ENCODE results near the gene NT5C1A.
A peak's percentile ranks its signal among the peaks of the same experiment; 100 is the strongest.

Gene NT5C1A

DNA sequence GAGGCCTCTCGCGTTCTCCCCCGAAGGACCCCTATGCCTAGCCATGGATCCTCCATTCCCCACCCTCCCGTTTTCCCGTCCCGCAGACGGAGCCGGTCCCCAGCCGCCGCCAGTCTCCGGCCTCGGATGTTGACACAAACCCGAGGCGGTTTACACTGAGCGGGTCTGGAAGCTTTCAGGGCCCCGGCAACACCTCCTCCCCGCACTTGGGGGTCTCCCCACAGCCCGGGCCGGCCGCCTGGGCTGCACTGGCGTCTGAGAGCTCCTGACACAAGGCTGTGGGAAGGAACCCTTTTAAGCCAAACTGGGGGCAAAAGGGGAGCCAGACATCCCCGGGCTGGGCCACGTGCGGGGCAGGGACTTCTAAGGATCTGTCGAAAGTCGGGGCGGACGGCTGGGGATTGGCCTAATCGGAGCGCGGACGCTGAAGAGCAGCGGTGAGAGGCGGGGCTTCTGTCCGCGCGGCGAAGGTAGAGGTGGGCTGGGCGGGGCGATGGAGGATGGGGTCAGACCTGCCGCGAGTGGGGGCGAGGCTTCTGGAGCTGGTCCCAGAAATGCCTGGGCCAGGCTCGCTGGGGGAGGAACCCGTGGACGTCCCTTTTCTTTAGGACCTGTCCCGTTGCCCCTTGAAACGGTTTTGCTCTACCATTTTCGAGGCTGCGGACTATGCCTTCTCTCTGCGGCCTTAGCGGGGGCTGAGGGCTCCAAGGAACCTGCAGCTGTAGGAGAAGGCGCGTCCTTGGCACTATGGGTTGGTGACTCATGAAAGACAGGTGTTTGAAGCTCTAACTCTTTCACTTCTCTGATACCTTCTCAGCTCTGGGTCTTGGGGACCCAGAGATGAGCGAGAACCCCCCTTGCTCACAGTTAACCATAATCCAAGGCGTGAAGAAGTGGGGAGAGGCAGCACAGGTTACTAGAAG, 20.5 kb upstream of the NT5C1A start:
- peaks cover 0 to 24% (median 18%) of the 10 kb centered on the region in 4 donors for H3K4me1 ChIP-seq
- H3K36me3 ChIP-seq: no peaks in the 10 kb centered on the region
- DNase-seq: no peak
- intact Hi-C loops (cut with DNase I; ENCODE audit: low total_unique reads): no loop called here
- TF ChIP-seq, protein P1, sequence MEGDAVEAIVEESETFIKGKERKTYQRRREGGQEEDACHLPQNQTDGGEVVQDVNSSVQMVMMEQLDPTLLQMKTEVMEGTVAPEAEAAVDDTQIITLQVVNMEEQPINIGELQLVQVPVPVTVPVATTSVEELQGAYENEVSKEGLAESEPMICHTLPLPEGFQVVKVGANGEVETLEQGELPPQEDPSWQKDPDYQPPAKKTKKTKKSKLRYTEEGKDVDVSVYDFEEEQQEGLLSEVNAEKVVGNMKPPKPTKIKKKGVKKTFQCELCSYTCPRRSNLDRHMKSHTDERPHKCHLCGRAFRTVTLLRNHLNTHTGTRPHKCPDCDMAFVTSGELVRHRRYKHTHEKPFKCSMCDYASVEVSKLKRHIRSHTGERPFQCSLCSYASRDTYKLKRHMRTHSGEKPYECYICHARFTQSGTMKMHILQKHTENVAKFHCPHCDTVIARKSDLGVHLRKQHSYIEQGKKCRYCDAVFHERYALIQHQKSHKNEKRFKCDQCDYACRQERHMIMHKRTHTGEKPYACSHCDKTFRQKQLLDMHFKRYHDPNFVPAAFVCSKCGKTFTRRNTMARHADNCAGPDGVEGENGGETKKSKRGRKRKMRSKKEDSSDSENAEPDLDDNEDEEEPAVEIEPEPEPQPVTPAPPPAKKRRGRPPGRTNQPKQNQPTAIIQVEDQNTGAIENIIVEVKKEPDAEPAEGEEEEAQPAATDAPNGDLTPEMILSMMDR (IDR thresholded peaks at IDR 0.05): no peak
- no peak overlapping the region for H3K27ac ChIP-seq
- no peaks in the 10 kb centered on the region for H3K9me3 ChIP-seq
- H3K27me3 ChIP-seq: peaks cover 0 to 60% of the 10 kb centered on the region in 2 donors
- peak overlapping the region; percentile 34 to 50 for H3K4me3 ChIP-seq

DNA sequence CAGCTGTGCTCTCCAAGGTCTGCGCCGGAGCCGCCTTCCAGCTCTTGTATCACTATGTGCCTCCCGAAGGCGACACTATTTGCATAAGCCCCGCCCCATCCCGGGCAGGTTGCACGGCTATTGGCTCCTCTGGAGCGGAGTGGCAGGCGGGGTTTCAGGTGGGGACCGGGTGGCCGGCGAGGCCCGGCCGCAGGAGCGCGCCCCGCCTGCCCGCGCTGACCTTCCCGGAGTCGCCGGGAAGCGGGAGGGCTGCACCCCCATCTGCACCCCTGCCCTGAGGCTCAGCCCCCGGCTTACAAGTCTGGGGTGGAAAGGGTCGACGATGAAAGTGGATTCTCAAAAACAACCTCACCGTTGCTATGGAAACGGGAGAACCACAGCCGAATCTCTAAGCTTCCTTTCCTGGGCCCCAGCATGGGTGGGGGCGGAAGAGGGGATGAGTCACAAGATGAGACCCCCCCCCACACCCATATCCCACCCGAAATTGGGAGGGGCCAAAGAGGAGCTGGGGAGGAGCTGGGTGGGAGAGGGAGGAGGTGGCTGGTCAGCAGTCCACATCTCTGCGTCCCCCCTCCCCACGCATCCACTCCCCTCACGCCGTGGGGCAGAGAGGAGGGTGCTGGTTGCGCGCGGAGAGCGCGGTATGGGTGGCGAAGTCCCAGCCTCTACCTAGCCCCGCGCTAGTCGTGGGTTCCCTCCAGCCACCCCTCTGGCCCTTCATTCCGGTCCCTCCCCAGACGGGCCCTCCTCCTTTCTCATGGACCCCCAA, 19.7 kb upstream of the NT5C1A start, which contains the start of gene HPCAL4:
Gene HPCAL4, minus strand, starts transcription at position 51 of the 769 bp plus-strand sequence. CDS start 6,830 bp downstream, outside the sequence.
- no peaks in the 10 kb centered on the region for H3K9me3 ChIP-seq
- TF ChIP-seq, protein P1 (IDR thresholded peaks at IDR 0.05): no peak
- peak within 1 kb of the TSS; percentile 34 to 50 for H3K4me3 ChIP-seq
- H3K27ac ChIP-seq: no peak within 1 kb of the TSS
- no peaks in the 10 kb centered on the region for H3K36me3 ChIP-seq
- peaks cover 0 to 64% of the 10 kb centered on the region in 2 donors for H3K27me3 ChIP-seq
- peak; percentile 80 to 88 for DNase-seq
- peaks cover 0 to 24% (median 18%) of the 10 kb centered on the region in 4 donors for H3K4me1 ChIP-seq
- intact Hi-C loops (cut with DNase I; ENCODE audit: low total_unique reads): no loop called here

DNA sequence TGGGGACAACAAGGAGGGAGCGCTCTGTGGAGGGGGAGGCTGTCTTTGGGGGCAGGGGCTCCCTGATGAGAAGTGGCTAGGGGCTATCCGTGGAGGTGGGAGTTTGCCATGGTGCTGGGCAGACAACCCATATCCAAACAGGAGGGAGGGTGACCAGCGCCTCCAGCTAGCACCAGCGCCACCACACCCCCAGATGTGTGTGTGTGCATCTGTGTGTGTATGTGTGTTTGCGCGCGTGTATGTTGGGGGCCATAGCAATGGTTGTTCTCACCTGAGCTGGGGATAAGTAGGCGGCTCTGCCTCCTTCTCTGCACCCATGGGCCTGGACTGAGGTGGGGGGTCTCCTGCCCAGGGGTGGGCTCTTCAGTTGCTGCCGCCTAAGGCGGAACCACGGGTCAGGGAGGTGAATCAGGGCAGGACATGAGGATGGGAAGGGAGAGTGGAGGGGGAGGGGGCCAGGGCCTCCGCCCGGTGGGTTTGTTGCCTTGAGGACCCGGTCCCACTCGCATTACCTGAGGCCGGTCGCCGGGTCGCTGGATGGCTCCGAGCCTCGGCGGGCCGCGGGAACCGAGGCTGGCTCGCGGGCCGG, 19.0 kb upstream of the NT5C1A start:
- H3K27me3 ChIP-seq: peaks cover 0 to 69% of the 10 kb centered on the region in 2 donors
- no peak for DNase-seq
- H3K4me3 ChIP-seq: peak overlapping the region; percentile 34 to 50
- H3K27ac ChIP-seq: no peak overlapping the region
- H3K36me3 ChIP-seq: no peaks in the 10 kb centered on the region
- H3K9me3 ChIP-seq: no peaks in the 10 kb centered on the region
- TF ChIP-seq, protein P1 (IDR thresholded peaks at IDR 0.05): no peak
- peaks cover 0 to 24% (median 18%) of the 10 kb centered on the region in 4 donors for H3K4me1 ChIP-seq
- intact Hi-C loops (cut with DNase I; ENCODE audit: low total_unique reads): no loop called here

DNA sequence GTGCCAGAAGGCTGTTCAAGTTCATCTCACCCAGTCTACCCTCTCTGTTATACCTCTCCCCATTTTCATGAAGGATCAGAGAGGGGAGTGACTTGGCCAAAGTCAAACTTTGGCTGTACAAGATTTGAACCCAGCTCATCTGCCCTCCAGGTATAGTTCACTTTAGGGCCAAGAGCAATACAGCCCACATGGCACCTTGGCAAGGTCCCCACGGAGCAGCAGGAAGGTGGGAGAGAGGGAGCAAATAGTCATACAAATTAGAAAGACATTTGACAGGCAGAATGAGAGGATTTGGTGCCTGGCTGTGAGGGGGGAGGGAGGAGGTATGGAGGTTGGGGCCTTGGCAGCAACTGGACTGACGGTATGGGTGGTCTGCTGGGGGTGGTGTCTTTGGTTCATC, 18.3 kb upstream of the NT5C1A start:
- TF ChIP-seq, protein P1 (IDR thresholded peaks at IDR 0.05): no peak
- H3K36me3 ChIP-seq: no peaks in the 10 kb centered on the region
- peaks cover 0 to 24% (median 18%) of the 10 kb centered on the region in 4 donors for H3K4me1 ChIP-seq
- DNase-seq: no peak
- H3K27me3 ChIP-seq: peaks cover 0 to 73% of the 10 kb centered on the region in 2 donors
- intact Hi-C loops (cut with DNase I; ENCODE audit: low total_unique reads): no loop called here
- H3K4me3 ChIP-seq: no peak overlapping the region
- H3K27ac ChIP-seq: no peak overlapping the region
- H3K9me3 ChIP-seq: no peaks in the 10 kb centered on the region

DNA sequence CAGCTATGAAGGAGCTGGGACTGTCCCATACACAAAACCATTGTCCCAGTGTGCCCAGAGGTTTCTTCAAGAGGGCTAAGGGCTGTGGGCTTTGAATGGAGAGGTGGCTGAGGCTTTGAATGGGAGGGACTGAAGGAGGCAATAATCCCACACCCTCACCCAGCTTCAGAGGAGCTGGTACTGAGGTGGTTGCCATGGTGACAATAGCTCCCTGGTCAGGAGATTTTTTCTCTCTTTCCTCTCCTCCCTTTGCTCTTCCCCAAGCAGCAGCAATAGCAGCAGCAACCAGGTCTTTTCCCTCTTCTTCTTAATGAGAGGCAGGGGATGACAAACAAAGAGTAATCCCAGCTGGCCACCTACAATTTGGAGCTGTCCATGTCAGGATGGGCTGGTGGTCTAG, 17.7 kb upstream of the NT5C1A start:
- peaks cover 0 to 24% (median 18%) of the 10 kb centered on the region in 4 donors for H3K4me1 ChIP-seq
- TF ChIP-seq, protein P1 (IDR thresholded peaks at IDR 0.05): no peak
- H3K4me3 ChIP-seq: no peak overlapping the region
- H3K27me3 ChIP-seq: peaks cover 0 to 78% of the 10 kb centered on the region in 2 donors
- intact Hi-C loops (cut with DNase I; ENCODE audit: low total_unique reads): no loop called here
- H3K9me3 ChIP-seq: no peaks in the 10 kb centered on the region
- no peak overlapping the region for H3K27ac ChIP-seq
- no peaks in the 10 kb centered on the region for H3K36me3 ChIP-seq
- DNase-seq: no peak

All from tibial artery (tissue), 4 donors.